Liver (tissue), 9 donors: ENCODE measurements around the gene SYTL3. TPM values are rescaled to one million over a fixed set of nuclear protein-coding genes. Genes with fewer than 3 reads are reported as not detected.

Experiments
- DNase-seq: peaks from one replicate; pipeline ENCODE4 v3.0.0-alpha.2; 2017; ENCODE audit warnings: low spot score
- H3K27ac ChIP-seq, 2 donors: one replicate each; pipeline ENCODE4 v1.7.0; 2013; ENCODE audit warnings: inconsistent platforms in 2 of 2, low read length in 2 of 2, control low read depth in 1 of 2, low read depth in 1 of 2, mild to moderate bottlenecking in 1 of 2
- H3K27me3 ChIP-seq, 4 donors: one replicate each; pipeline versions ENCODE4 v1.6.1 to v1.7.0; 2013; ENCODE audit warnings: low read length in 3 of 4, inconsistent platforms in 1 of 4, mild to moderate bottlenecking in 1 of 4, moderate library complexity in 1 of 4; ENCODE audit not compliant: control insufficient read depth in 4 of 4, insufficient read depth in 4 of 4
- H3K36me3 ChIP-seq, 4 donors: one replicate each; pipeline versions ENCODE4 v1.6.1 to v1.7.0; 2013; ENCODE audit warnings: low read length in 3 of 4, mild to moderate bottlenecking in 3 of 4, low read depth in 1 of 4, moderate library complexity in 1 of 4; ENCODE audit not compliant: control insufficient read depth in 4 of 4, insufficient read depth in 3 of 4
- H3K4me1 ChIP-seq, 4 donors: one replicate each; pipeline versions ENCODE4 v1.6.1 to v1.7.0; 2013; ENCODE audit warnings: low read length in 3 of 4, mild to moderate bottlenecking in 3 of 4, moderate library complexity in 1 of 4; ENCODE audit not compliant: control insufficient read depth in 4 of 4, insufficient read depth in 4 of 4
- H3K4me3 ChIP-seq, 3 donors: one replicate each; pipeline versions ENCODE4 v1.6.1 to v1.7.0; 2013; ENCODE audit warnings: low read length in 3 of 3, control low read depth in 1 of 3, low read depth in 1 of 3, mild to moderate bottlenecking in 1 of 3
- H3K9ac ChIP-seq, 2 donors: one replicate each; pipeline ENCODE4 v1.7.0; 2013; ENCODE audit warnings: low read length in 2 of 2, mild to moderate bottlenecking in 2 of 2, moderate library complexity in 2 of 2, control low read depth in 1 of 2, low read depth in 1 of 2
- H3K9me3 ChIP-seq, 4 donors: one replicate each; pipeline versions ENCODE4 v1.6.1 to v1.7.0; 2013; ENCODE audit warnings: low read length in 3 of 4; ENCODE audit not compliant: control insufficient read depth in 4 of 4
- EGR1 ChIP-seq, 2 donors: IDR thresholded peaks; 2 replicates each; pipeline ENCODE4 v1.6.1; 2016 to 2018; ENCODE audit warnings: antibody characterized with exemption in 2 of 2, low read depth in 2 of 2
- FOXA1 ChIP-seq: IDR thresholded peaks from 2 replicates; pipeline ENCODE4 v1.6.1; 2016; ENCODE audit warnings: antibody characterized with exemption
- FOXA2 ChIP-seq: IDR thresholded peaks from 2 replicates; pipeline ENCODE4 v1.6.1; 2016; ENCODE audit warnings: antibody characterized with exemption
- GABPA ChIP-seq, 2 donors: IDR thresholded peaks in 1 of 2; conservative IDR thresholded peaks in 1 of 2; 2 replicates each; pipeline ENCODE4 v1.6.1; 2016; ENCODE audit warnings: antibody characterized with exemption in 2 of 2, mild to moderate bottlenecking in 1 of 2, moderate library complexity in 1 of 2
- HNF4A ChIP-seq, 2 donors: conservative IDR thresholded peaks; 2 replicates each; pipeline ENCODE4 v1.6.1; 2016; ENCODE audit warnings: antibody characterized with exemption in 2 of 2, mild to moderate bottlenecking in 2 of 2
- HNF4G ChIP-seq: IDR thresholded peaks from 2 replicates; pipeline ENCODE4 v1.6.1; 2016; ENCODE audit warnings: antibody characterized with exemption
- JUND ChIP-seq, 2 donors: IDR thresholded peaks; 2 replicates each; pipeline ENCODE4 v1.6.1; 2016; ENCODE audit warnings: antibody characterized with exemption in 2 of 2
- NR2F2 ChIP-seq: IDR thresholded peaks from 2 replicates; pipeline ENCODE4 v1.6.1; 2016; ENCODE audit warnings: antibody characterized with exemption
- RAD21 ChIP-seq, 2 donors: IDR thresholded peaks; 2 replicates each; pipeline ENCODE4 v1.6.1; 2016; ENCODE audit warnings: antibody characterized with exemption in 2 of 2, mild to moderate bottlenecking in 2 of 2
- RXRA ChIP-seq, 2 donors: IDR thresholded peaks; 2 replicates each; pipeline ENCODE4 v1.6.1; 2017 to 2018; ENCODE audit warnings: antibody characterized with exemption in 2 of 2, mild to moderate bottlenecking in 1 of 2
- TAF1 ChIP-seq: conservative IDR thresholded peaks from 2 replicates; pipeline ENCODE4 v1.6.1; 2016; ENCODE audit warnings: antibody characterized with exemption, mild to moderate bottlenecking
- WGBS: extraction: QIAGEN DNeasy Blood & Tissue Kit; methylation state at CpG from one replicate; pipeline ENCODE4 v1.1.7; 2013; 5-methylcytosine and 5-hydroxymethylcytosine counted together
- polyA plus RNA-seq, 2 donors: library from polyadenylated mRNA; stranded (reverse) in 1 of 2; unstranded in 1 of 2; fragments of 200-250 nt in 1 of 2; fragments of >200 nt in 1 of 2; fragmentation: Nextera tagmentation in 1 of 2; extraction: Ambion mirVana in 1 of 2; gene quantifications; one replicate each; pipeline versions ENCODE4 v1.2.1 to v1.2.3, GENCODE V29; 2013 to 2015
- total RNA-seq, 2 donors: library from RNA; depleted of rRNA; stranded (reverse); fragments of >200 nt; gene quantifications; one replicate each; pipeline ENCODE4 v1.2.3, GENCODE V29; 2014
- TF ChIP-seq, protein P1 (sequence below): IDR thresholded peaks from 2 replicates; pipeline ENCODE4 v1.6.1; 2016; ENCODE audit warnings: antibody characterized with exemption
- TF ChIP-seq, protein P2 (sequence below): IDR thresholded peaks from 2 replicates; pipeline ENCODE4 v1.6.1; 2016; ENCODE audit warnings: antibody characterized with exemption
- TF ChIP-seq, protein P3 (sequence below): IDR thresholded peaks from 2 replicates; pipeline ENCODE4 v1.6.1; 2016; ENCODE audit warnings: antibody characterized with exemption, mild to moderate bottlenecking
- TF ChIP-seq, protein P4 (sequence below): IDR thresholded peaks from 2 replicates; pipeline ENCODE4 v1.6.1; 2016; ENCODE audit warnings: antibody characterized with exemption
- donor health status: healthy.
- donor health status: healthy.
- donor health status: healthy.
- donor health status: healthy.
- donor health status: healthy.

The SYTL3 gene
- total and polyA plus RNA-seq, 4 donors = 0.28 to 1.7 (median 0.51) TPM

DNA sequence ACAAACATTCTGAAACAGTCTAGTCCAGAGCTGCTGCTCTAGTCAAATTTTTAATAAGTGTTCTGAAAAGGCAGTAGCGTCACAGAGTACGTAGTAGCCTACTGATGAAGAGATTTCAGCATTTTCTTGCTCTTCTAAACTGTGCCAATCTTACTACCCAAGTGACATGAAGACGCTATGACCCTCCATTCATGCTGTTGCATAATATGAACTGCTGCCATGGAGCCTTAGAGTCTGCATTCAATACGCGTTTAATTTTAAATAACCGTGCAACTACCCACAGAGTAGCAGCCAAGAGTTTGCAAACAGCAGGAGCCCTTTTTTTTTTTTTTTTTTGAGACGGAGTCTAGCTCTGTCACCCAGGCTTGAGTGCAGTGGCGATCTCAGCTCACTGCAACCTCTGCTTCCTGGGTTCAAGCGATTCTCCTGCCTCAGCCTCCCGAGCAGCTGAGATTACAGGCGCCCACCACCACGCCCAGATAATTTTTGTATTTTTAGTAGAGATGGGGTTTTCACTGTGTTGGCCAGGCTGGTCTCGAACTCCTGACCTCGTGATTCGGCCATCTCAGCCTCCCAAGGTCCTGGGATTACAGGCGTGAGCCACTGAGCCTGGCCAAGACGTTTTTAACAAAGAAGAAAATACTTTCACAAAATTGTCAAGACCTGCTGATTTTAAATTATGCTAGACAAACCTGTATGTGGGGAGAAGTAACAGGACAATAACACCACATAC, 125.0 kb downstream of the SYTL3 start:
- no peak for TF ChIP-seq RXRA (IDR thresholded peaks at IDR 0.05)
- no peak for TF ChIP-seq TAF1
- no peak for TF ChIP-seq JUND (IDR thresholded peaks at IDR 0.05)
- TF ChIP-seq EGR1 (IDR thresholded peaks at IDR 0.05; ENCODE audit: low read depth in 2 of 2) = no peak
- no peak for TF ChIP-seq GABPA (IDR thresholded peaks at IDR 0.05 in 1 of 2, conservative IDR thresholded peaks at IDR 0.05 in 1 of 2)
- TF ChIP-seq FOXA2 = no peak
- TF ChIP-seq, protein P1, sequence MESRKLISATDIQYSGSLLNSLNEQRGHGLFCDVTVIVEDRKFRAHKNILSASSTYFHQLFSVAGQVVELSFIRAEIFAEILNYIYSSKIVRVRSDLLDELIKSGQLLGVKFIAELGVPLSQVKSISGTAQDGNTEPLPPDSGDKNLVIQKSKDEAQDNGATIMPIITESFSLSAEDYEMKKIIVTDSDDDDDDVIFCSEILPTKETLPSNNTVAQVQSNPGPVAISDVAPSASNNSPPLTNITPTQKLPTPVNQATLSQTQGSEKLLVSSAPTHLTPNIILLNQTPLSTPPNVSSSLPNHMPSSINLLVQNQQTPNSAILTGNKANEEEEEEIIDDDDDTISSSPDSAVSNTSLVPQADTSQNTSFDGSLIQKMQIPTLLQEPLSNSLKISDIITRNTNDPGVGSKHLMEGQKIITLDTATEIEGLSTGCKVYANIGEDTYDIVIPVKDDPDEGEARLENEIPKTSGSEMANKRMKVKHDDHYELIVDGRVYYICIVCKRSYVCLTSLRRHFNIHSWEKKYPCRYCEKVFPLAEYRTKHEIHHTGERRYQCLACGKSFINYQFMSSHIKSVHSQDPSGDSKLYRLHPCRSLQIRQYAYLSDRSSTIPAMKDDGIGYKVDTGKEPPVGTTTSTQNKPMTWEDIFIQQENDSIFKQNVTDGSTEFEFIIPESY = no peak
- TF ChIP-seq, protein P2, sequence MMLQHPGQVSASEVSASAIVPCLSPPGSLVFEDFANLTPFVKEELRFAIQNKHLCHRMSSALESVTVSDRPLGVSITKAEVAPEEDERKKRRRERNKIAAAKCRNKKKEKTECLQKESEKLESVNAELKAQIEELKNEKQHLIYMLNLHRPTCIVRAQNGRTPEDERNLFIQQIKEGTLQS = no peak
- no peak for TF ChIP-seq HNF4A (conservative IDR thresholded peaks at IDR 0.05)
- no peak for TF ChIP-seq RAD21 (IDR thresholded peaks at IDR 0.05)
- TF ChIP-seq, protein P3, sequence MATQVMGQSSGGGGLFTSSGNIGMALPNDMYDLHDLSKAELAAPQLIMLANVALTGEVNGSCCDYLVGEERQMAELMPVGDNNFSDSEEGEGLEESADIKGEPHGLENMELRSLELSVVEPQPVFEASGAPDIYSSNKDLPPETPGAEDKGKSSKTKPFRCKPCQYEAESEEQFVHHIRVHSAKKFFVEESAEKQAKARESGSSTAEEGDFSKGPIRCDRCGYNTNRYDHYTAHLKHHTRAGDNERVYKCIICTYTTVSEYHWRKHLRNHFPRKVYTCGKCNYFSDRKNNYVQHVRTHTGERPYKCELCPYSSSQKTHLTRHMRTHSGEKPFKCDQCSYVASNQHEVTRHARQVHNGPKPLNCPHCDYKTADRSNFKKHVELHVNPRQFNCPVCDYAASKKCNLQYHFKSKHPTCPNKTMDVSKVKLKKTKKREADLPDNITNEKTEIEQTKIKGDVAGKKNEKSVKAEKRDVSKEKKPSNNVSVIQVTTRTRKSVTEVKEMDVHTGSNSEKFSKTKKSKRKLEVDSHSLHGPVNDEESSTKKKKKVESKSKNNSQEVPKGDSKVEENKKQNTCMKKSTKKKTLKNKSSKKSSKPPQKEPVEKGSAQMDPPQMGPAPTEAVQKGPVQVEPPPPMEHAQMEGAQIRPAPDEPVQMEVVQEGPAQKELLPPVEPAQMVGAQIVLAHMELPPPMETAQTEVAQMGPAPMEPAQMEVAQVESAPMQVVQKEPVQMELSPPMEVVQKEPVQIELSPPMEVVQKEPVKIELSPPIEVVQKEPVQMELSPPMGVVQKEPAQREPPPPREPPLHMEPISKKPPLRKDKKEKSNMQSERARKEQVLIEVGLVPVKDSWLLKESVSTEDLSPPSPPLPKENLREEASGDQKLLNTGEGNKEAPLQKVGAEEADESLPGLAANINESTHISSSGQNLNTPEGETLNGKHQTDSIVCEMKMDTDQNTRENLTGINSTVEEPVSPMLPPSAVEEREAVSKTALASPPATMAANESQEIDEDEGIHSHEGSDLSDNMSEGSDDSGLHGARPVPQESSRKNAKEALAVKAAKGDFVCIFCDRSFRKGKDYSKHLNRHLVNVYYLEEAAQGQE = no peak
- TF ChIP-seq, protein P4, sequence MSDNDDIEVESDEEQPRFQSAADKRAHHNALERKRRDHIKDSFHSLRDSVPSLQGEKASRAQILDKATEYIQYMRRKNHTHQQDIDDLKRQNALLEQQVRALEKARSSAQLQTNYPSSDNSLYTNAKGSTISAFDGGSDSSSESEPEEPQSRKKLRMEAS = no peak
- no peak for TF ChIP-seq FOXA1
- TF ChIP-seq HNF4G = no peak
- TF ChIP-seq NR2F2 = no peak
- Histone ChIP-seq H3K4me3 (no peak overlapping the region), H3K36me3 (peaks cover 10 to 68% (median 61%) of the 10 kb centered on the region in 4 donors), H3K4me1 (no peaks in the 10 kb centered on the region), H3K9me3 (no peaks in the 10 kb centered on the region), H3K9ac (no peak overlapping the region), H3K27me3 (no peaks in the 10 kb centered on the region), H3K27ac (no peak overlapping the region)
- no peak for DNase-seq
- WGBS = 97% methylated on average over 17 of the region's 17 CpGs

DNA sequence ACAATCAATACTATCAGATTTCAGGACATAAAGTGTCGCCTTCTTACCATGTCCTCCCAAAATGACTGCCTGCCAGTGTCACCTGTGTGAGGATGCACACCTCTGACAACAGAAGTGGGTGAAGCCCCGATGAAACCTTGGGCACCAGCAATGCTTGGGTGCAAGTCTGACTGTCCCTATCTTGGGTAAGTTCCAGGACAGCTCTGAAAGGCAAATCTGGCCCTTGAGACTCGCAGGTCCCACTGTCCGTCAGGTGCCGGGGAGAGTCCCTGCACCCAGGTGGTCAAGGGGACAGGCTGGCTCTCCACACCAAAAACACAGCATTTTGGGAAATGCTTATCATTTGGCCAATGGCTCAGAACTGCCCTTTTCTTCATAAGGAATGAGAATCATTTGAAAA, 126.0 kb downstream of the SYTL3 start:
- no peak overlapping the region for H3K27ac ChIP-seq
- DNase-seq = no peak
- H3K4me1 ChIP-seq = no peaks in the 10 kb centered on the region
- no peak overlapping the region for H3K4me3 ChIP-seq
- WGBS = 95% methylated on average over 5 of the region's 5 CpGs
- TF ChIP-seq, protein P2 = no peak
- TF ChIP-seq GABPA (IDR thresholded peaks at IDR 0.05 in 1 of 2, conservative IDR thresholded peaks at IDR 0.05 in 1 of 2) (no peak), NR2F2 (no peak), JUND (IDR thresholded peaks at IDR 0.05) (no peak)
- TF ChIP-seq, protein P1 = no peak
- no peaks in the 10 kb centered on the region for H3K9me3 ChIP-seq
- no peak overlapping the region for H3K9ac ChIP-seq
- H3K27me3 ChIP-seq = no peaks in the 10 kb centered on the region
- H3K36me3 ChIP-seq = peaks cover 9 to 63% (median 55%) of the 10 kb centered on the region in 4 donors
